ENCODE data around the gene ZNF365. TPM values are rescaled to one million over a fixed set of nuclear protein-coding genes. Genes with fewer than 3 reads are reported as not detected.

ZNF365 gene
- total RNA-seq, 1 donor, result 1.5 TPM

Other genes with a start within 250 kb of the ZNF365 start
- 9.8 TPM for gene RTKN2, start 105.5 kb upstream of the ZNF365 start, total RNA-seq